ENCODE results near the gene XRCC5. TPM values are rescaled to one million over a fixed set of nuclear protein-coding genes. Genes with fewer than 3 reads are reported as not detected.
A peak's percentile ranks its signal among the peaks of the same experiment; 100 is the strongest.

XRCC5 gene
- total RNA-seq, 2 donors from 2014 or later = 205 to 244 TPM

GRCh38 chr2:216242365-216242764, 133.2 kb downstream of the XRCC5 start:
- intact Hi-C loops (cut with DNase I) = no loop called here
- H3K4me1 ChIP-seq = no peaks in the 10 kb centered on the region
- no peaks in the 10 kb centered on the region for H3K36me3 ChIP-seq
- TF ChIP-seq CTCF (IDR thresholded peaks at IDR 0.05) = no peak
- no peak for DNase-seq
- H3K9me3 ChIP-seq = no peaks in the 10 kb centered on the region
- H3K9ac ChIP-seq (ENCODE audit: low read depth in 2 of 2, low read length in 2 of 2) = no peak overlapping the region
- no peaks in the 10 kb centered on the region for H3K27me3 ChIP-seq
- no peak overlapping the region for H3K27ac ChIP-seq
- H3K4me3 ChIP-seq = no peak overlapping the region

- H3K9me3 ChIP-seq = no peaks in the 10 kb centered on the region
- no peak for DNase-seq
- H3K4me3 ChIP-seq = no peak overlapping the region
- no peak overlapping the region for H3K27ac ChIP-seq
- no peaks in the 10 kb centered on the region for H3K4me1 ChIP-seq
- TF ChIP-seq CTCF (IDR thresholded peaks at IDR 0.05) = no peak
- intact Hi-C loops (cut with DNase I) = no loop called here
- H3K27me3 ChIP-seq = no peaks in the 10 kb centered on the region
- no peak overlapping the region for H3K9ac ChIP-seq (ENCODE audit: low read depth in 2 of 2, low read length in 2 of 2)
- H3K36me3 ChIP-seq = no peaks in the 10 kb centered on the region
Observed at GRCh38 chr2:216243026-216243425, 133.9 kb downstream of the XRCC5 start.

- Histone ChIP-seq H3K27ac (no peak overlapping the region), H3K36me3 (no peaks in the 10 kb centered on the region), H3K9ac (ENCODE audit: low read depth in 2 of 2, low read length in 2 of 2) (no peak overlapping the region), H3K9me3 (no peaks in the 10 kb centered on the region), H3K4me1 (no peaks in the 10 kb centered on the region), H3K4me3 (no peak overlapping the region), H3K27me3 (no peaks in the 10 kb centered on the region)
- DNase-seq = peak; percentile 2
- TF ChIP-seq CTCF (IDR thresholded peaks at IDR 0.05) = no peak
- intact Hi-C loops (cut with DNase I) = no loop called here
Observed at GRCh38 chr2:216245391-216245975, 136.3 kb downstream of the XRCC5 start.

- no peak overlapping the region for H3K9ac ChIP-seq (ENCODE audit: low read depth in 2 of 2, low read length in 2 of 2)
- H3K36me3 ChIP-seq = no peaks in the 10 kb centered on the region
- H3K9me3 ChIP-seq = no peaks in the 10 kb centered on the region
- H3K4me3 ChIP-seq = no peak overlapping the region
- H3K27ac ChIP-seq = no peak overlapping the region
- H3K4me1 ChIP-seq = no peaks in the 10 kb centered on the region
- no peak for TF ChIP-seq CTCF (IDR thresholded peaks at IDR 0.05)
- intact Hi-C loops (cut with DNase I) = no loop called here
- no peak for DNase-seq
- H3K27me3 ChIP-seq = no peaks in the 10 kb centered on the region
Observed at GRCh38 chr2:216246766-216247165, 137.6 kb downstream of the XRCC5 start.

Other genes with a start within 250 kb of the XRCC5 start
- 1 to 10 TPM; 8.5 to 9.4 TPM for gene MREG, start 95.8 kb upstream of the XRCC5 start, total RNA-seq
- 10 to 100 TPM; 15.9 to 22.5 TPM for gene PECR, start 27.5 kb upstream of the XRCC5 start, total RNA-seq
- gene TMEM169, start 27.4 kb upstream of the XRCC5 start, total RNA-seq = under 1 TPM; 0.15 to 0.21 TPM

Data from colonic mucosa (tissue), 4 donors.